ENCODE results near the gene S100A4.
A peak's percentile ranks its signal among the peaks of the same experiment; 100 is the strongest.

The S100A4 gene

GRCh38 chr1:153573351-153573750 is 27.7 kb upstream of the S100A4 start:
- no peak for DNase-seq (ENCODE audit: low spot score)
- TF ChIP-seq CTCF (IDR thresholded peaks at IDR 0.05; ENCODE audit: extremely low read depth, insufficient read depth, missing control alignments): no peak
- in situ Hi-C loops (cut with MboI; ENCODE audit: low pct_unique_long_range_greater_than_20kb, low sequenced_read_pairs, unreplicated experiment): no loop called here

- in situ Hi-C loops (cut with MboI; ENCODE audit: low pct_unique_long_range_greater_than_20kb, low sequenced_read_pairs, unreplicated experiment): no loop called here
- peak; percentile 83 for TF ChIP-seq CTCF (IDR thresholded peaks at IDR 0.05; ENCODE audit: extremely low read depth, insufficient read depth, missing control alignments)
- DNase-seq (ENCODE audit: low spot score): peak; percentile 76
Observed at GRCh38 chr1:153572569-153573015, 27.0 kb upstream of the S100A4 start.

GRCh38 chr1:153571706-153572105 is 26.1 kb upstream of the S100A4 start:
- in situ Hi-C loops (cut with MboI; ENCODE audit: low pct_unique_long_range_greater_than_20kb, low sequenced_read_pairs, unreplicated experiment): no loop called here
- no peak for DNase-seq (ENCODE audit: low spot score)
- no peak for TF ChIP-seq CTCF (IDR thresholded peaks at IDR 0.05; ENCODE audit: extremely low read depth, insufficient read depth, missing control alignments)

GRCh38 chr1:153570874-153571273 is 25.3 kb upstream of the S100A4 start:
- DNase-seq (ENCODE audit: low spot score): no peak
- TF ChIP-seq CTCF (IDR thresholded peaks at IDR 0.05; ENCODE audit: extremely low read depth, insufficient read depth, missing control alignments): no peak
- in situ Hi-C loops (cut with MboI; ENCODE audit: low pct_unique_long_range_greater_than_20kb, low sequenced_read_pairs, unreplicated experiment): no loop called here

- TF ChIP-seq CTCF (IDR thresholded peaks at IDR 0.05; ENCODE audit: extremely low read depth, insufficient read depth, missing control alignments): no peak
Observed at GRCh38 chr1:153569465-153569864, 23.9 kb upstream of the S100A4 start.

GRCh38 chr1:153568367-153569099 is 22.9 kb upstream of the S100A4 start:
- in situ Hi-C loops (cut with MboI; ENCODE audit: low pct_unique_long_range_greater_than_20kb, low sequenced_read_pairs, unreplicated experiment): loop anchor here (10.0 kb wide), 1 partner anchor 54 kb away; no protein-coding TSS in a partner anchor
- peak; percentile 98 for TF ChIP-seq CTCF (IDR thresholded peaks at IDR 0.05; ENCODE audit: extremely low read depth, insufficient read depth, missing control alignments)
- DNase-seq (ENCODE audit: low spot score): peak; percentile 86

More at GRCh38 chr1:153569465-153569864, 23.9 kb upstream of the S100A4 start:
- in situ Hi-C loops (cut with MboI; ENCODE audit: low pct_unique_long_range_greater_than_20kb, low sequenced_read_pairs, unreplicated experiment): loop anchor here (10.0 kb wide), 1 partner anchor 55 kb away; no protein-coding TSS in a partner anchor
- no peak for DNase-seq (ENCODE audit: low spot score)

Measured in GM13977 (cell line).